ENCODE measurements around the gene GLMP.

DNA sequence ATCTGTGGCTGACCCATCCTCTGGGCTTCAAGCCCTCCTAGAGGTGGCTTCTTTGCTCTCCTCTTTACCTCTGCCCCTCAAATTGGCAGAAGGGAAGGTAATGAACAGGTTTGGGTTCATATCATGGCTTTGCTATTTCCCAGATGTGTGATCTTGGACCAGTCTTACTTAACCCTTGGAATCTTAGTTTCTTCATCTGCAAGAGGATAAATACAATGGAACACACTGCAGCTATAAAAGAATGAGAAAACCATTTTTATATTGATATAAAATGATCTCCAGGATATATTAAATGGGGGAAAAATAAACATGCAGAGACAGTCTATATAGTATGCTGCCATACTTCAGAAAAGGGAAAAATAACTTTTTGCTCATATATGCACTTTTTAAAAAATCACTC is 5.6 kb downstream of the GLMP start:
- TF ChIP-seq, protein P1, sequence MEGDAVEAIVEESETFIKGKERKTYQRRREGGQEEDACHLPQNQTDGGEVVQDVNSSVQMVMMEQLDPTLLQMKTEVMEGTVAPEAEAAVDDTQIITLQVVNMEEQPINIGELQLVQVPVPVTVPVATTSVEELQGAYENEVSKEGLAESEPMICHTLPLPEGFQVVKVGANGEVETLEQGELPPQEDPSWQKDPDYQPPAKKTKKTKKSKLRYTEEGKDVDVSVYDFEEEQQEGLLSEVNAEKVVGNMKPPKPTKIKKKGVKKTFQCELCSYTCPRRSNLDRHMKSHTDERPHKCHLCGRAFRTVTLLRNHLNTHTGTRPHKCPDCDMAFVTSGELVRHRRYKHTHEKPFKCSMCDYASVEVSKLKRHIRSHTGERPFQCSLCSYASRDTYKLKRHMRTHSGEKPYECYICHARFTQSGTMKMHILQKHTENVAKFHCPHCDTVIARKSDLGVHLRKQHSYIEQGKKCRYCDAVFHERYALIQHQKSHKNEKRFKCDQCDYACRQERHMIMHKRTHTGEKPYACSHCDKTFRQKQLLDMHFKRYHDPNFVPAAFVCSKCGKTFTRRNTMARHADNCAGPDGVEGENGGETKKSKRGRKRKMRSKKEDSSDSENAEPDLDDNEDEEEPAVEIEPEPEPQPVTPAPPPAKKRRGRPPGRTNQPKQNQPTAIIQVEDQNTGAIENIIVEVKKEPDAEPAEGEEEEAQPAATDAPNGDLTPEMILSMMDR (IDR thresholded peaks at IDR 0.05; ENCODE audit: low read depth, low read length) = no peak
- no peak for TF ChIP-seq EZH2phosphoT487 (IDR thresholded peaks at IDR 0.05; ENCODE audit: low read depth)

Data from OCI-LY3 (cell line).